ENCODE measurements around the gene LRRC71.
A peak's percentile ranks its signal among the peaks of the same experiment; 100 is the strongest.

The LRRC71 gene
- 0 to 0.07 (median 0) reads per million in 3 experiments for total RNA-seq

GRCh38 chr1:156920233-156921052 lies at the start of gene LRRC71:
Gene LRRC71 (plus strand): TSS chr1:156920632. CDS start chr1:156920804, 172 bp downstream.
- DNase-seq: peak; percentile 34

- DNase-seq: no peak
Observed at GRCh38 chr1:156873659-156874058, 46.8 kb upstream of the LRRC71 start.

DNA sequence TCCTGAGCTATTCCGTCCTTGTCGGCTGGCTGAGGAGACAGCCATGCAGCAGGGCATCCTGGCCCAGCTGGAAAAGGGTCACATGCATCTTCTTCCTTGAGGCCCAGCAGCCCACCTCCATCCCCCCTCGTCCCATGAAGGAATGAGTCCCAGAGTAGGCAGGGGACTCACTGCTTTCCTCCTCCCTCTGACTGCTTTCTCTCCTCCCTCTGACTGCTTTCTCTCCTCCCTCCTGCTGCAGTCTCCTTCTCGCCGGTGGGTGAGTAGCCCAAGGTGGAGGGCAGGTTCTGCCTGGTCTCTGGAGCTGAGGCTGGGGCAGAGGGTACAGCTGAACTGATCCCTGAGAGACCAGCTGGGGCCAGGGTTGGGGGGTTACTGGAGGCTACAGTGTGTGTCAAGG lies 46.3 kb upstream of the LRRC71 start:
- DNase-seq: no peak

DNA sequence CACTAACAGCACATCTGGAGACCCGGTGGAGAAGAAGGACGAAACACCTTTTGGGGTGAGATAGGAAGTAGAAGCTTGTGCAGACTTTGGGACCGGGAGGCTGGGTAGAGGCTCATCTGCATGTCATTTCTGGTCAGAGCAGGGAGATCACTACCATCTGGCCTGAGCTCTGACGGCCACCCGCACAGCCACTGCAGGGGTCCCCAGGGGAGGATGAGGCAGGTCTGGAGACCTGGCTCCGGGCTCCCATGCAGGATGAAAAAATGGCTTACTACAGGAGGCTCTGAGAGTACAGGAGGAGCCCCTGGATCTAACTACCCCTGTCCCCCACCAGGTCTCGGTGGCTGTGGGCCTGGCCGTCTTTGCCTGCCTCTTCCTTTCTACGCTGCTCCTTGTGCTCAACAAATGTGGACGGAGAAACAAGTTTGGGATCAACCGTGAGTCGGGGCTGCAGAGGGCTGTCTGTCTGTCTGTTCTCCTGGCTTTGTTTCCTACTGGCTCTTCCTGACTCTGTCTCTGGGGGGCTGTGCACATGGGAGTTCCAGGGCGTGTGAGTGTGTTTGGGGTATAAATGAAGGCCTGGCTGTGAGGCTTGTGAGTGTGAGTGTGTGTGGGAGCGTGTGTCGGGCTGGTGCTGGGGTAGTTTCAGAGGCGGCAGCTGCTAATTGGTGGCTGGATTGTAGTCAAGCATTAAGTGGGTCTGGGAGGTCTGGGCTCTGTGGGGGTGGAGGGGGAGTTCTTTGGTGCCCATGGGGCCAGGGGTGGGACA lies 45.7 kb upstream of the LRRC71 start:
- DNase-seq: no peak

GRCh38 chr1:156875341-156875615 lies 45.2 kb upstream of the LRRC71 start:
- DNase-seq: no peak

- DNase-seq: no peak
Observed at GRCh38 chr1:156876281-156876680, 44.2 kb upstream of the LRRC71 start.

GRCh38 chr1:156877433-156878170 lies 42.8 kb upstream of the LRRC71 start:
- no peak for DNase-seq

GRCh38 chr1:156879876-156880275 lies 40.6 kb upstream of the LRRC71 start:
- DNase-seq: no peak

- DNase-seq: no peak
Observed at GRCh38 chr1:156880473-156880872, 40.0 kb upstream of the LRRC71 start.

DNA sequence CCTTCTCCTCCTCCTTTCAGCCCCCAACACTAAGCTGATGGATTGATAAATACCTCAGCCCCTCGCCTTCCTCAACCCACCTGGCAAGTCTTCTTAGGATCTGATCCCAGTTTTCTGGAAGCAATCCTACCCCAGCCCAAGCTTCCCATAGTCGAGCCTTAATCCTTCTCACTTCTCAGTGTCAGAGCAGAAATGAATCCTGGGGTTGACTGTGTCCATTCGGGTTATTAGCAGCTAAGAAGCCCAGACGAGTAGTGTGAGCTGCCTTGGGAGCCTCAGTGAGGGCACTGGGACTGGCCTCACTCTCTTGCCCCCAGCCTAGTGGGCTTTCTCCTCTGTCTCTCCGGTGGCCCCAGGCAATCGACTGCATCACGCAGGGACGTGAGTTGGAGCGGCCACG lies 39.3 kb upstream of the LRRC71 start:
- DNase-seq: no peak

DNA sequence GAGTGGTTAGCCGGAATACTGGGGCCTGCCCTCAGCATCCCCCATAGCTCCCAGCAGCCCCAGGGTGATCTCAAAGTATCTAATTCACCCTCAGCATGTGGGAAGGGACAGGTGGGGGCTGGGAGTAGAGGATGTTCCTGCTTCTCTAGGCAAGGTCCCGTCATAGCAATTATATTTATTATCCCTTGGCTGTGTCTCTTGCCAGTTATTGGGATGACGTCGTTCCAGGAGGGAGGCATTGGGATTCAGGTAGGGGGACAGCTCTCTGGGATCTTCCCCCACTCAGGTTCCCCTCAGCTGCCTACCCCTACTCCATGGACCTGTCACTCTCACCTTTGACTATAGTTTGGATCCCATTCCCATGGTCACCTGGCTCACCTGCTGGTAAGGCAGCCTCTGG lies 38.8 kb upstream of the LRRC71 start:
- DNase-seq: no peak

DNA sequence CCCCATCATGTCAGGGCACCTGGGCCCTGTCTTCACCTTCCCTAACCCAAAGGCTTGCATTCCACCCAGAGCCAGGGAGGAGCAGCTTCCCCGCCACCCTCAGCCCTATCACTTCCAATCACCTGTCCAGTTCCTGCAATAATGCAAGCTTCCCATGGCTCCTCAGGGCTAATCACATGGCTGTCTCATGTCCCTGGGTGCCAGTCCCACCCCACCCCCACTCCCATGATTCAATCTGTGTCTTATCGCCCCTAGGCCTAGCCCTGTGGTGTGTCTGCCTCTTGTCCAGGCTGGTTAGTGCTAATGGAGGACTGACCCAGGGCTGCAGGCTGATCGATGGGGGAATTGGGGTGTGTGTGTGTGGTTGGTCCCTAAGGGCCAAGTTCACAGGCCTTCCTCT lies 37.9 kb upstream of the LRRC71 start:
- DNase-seq: no peak

- DNase-seq: no peak
Observed at GRCh38 chr1:156883919-156884318, 36.5 kb upstream of the LRRC71 start.

DNA sequence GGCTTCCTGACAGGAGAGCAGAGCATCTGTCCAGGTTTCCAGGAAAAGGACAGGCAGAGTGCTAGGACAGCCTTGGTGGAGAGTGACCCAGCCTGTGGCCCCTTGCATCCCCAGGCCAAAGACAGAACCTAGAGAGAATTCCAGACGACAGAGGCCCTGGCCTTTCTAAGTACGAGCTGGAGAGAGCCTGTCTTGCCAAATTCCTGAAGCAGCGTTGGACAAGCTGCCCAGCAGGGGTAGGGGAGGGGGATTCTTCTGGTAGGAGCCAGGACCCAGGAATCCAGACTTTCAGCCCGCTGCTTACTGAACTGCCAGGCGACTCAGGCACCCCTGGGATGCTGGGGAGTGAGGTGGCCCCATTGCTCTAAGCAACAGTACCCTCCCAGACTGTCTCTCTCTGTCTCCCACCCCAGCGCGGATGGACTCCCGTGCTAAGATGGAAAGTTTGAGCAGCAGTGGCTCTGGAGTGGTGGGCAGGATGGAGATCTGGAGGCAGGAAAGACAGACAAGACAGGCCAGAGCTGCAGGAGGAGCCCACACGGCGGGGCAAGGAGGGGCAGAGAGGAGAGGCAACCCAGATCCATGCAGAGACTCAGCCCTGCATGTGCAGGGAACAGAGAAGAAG lies 35.8 kb upstream of the LRRC71 start:
- DNase-seq: no peak

DNA sequence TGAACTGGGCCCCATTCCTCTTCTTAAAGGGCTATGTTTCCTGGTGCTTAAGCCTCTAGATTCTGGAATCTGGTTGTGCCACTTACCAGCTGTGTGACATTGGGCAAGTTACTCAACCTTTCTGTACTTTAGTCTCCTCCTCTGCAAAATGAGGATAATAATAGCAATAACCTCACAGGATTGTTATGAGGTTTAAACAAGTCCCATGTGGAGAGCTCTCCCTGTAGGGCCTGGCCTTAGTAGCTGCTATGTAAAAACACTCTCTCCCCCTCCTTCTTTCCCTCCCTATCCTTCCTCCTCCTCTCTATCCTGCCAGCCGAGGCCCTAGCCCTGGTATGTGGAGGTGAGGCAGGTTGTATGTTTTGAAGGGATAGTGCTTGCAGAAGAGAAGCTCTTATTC lies 35.1 kb upstream of the LRRC71 start:
- no peak for DNase-seq

DNA sequence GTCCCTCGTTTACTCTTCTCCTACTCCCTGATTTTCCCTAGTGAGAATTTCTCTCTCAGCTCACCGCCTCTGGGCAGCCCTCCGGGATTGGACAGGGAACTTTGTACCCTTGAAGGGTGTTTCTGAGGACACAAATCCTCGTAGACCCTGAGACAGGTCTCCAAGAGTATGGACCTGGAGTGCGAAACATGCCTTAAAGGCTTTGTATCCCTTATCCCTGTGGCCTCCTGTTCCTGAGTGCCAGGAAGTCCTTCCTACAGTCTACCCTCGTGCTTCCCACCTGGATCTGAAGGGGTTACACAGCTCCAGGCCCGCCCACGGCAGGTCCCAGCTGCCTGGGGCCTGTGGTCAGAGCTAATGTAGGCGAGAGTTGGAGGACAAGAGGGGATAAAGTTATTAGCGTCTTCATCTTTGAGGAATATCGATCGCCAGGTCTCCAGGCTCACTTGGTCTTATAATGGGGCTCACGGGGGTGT lies 34.5 kb upstream of the LRRC71 start:
- DNase-seq: no peak

GRCh38 chr1:156886583-156887281 lies 33.7 kb upstream of the LRRC71 start:
- DNase-seq: no peak

DNA sequence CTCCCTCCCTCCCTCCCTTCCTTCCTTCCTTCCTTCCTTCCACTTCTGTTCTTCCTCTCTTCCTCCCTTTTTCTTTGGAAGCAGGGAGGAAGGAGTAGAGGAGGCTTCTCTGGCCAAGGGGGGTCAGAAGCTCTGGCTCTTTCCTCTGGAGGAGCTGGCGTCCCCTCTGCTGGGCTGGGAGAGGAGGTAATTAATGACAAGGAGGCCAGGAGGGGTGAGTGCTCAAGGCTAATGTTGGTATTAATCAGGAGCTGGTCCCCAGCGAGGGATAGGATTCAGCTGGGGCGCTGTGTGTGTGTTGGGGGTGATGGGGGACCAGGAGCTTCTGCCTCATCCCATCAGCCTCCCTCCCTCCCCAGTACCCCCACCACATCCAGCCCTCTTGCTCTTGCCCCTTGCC lies 33.1 kb upstream of the LRRC71 start:
- no peak for DNase-seq

DNA sequence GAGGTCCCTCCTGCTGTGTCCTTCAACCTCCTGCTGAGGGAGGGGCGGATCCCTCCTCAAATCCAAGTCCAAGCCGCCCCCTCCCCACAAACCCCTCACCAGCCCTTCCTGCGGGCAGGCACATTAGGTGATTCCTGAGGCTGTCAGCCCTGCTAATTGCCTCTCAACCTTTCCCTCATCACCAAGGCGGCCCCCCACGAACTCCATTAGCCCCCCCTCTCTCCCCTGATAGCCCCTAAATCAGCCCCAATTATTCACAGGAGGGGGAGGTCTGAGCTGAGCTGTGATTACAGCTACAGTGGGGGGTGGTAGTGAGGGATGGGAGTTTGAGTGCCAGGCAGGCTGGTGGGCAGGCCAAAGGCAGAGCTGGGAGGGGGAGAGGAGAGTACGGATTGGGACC lies 32.7 kb upstream of the LRRC71 start:
- DNase-seq: no peak

- DNase-seq: peak; percentile 22
Observed at GRCh38 chr1:156889802-156890580, 30.4 kb upstream of the LRRC71 start.

All from central memory CD4-positive, alpha-beta T cell (primary cell).